CD14-positive monocyte (primary cell): ENCODE measurements around the gene RELL2. TPM values are rescaled to one million over a fixed set of nuclear protein-coding genes. Genes with fewer than 3 reads are reported as not detected.
A peak's percentile ranks its signal among the peaks of the same experiment; 100 is the strongest.

Source experiments
- DNase-seq, 3 donors: peaks; one replicate each; pipeline ENCODE4 v3.0.0-alpha.2; 2011 to 2022
- H2AFZ ChIP-seq: 2 replicates; pipeline ENCODE4 v1.6.0; 2012; ENCODE audit warnings: mild to moderate bottlenecking, low read depth, low read length, inconsistent platforms; ENCODE audit not compliant: insufficient read depth, poor library complexity, severe bottlenecking
- H3K27ac ChIP-seq, 2 donors: 1 replicate in 1 of 2; 2 replicates in 1 of 2; pipeline ENCODE4 v1.5.1; 2012 to 2013; ENCODE audit warnings: low read length in 2 of 2, control low read depth in 1 of 2, inconsistent platforms in 1 of 2, low read depth in 1 of 2, mild to moderate bottlenecking in 1 of 2
- H3K27me3 ChIP-seq, 2 donors: one replicate each; pipeline versions ENCODE4 v1.6.0 to v1.6.1; 2011 to 2013; ENCODE audit warnings: low read length in 2 of 2; ENCODE audit not compliant: control insufficient read depth in 2 of 2, insufficient read depth in 2 of 2
- H3K36me3 ChIP-seq, 2 donors: replicated peaks in 1 of 2; 1 replicate in 1 of 2; 2 replicates in 1 of 2; pipeline versions ENCODE4 v1.5.1 to v1.6.1; 2012 to 2013; ENCODE audit warnings: low read length in 2 of 2, control low read depth in 1 of 2, inconsistent platforms in 1 of 2, mild to moderate bottlenecking in 1 of 2; ENCODE audit not compliant: insufficient read depth in 2 of 2, control insufficient read depth in 1 of 2
- H3K4me1 ChIP-seq, 2 donors: 1 replicate in 1 of 2; 2 replicates in 1 of 2; pipeline versions ENCODE4 v1.5.1 to v1.6.1; 2012 to 2013; ENCODE audit warnings: low read length in 2 of 2, control low read depth in 1 of 2, inconsistent platforms in 1 of 2, mild to moderate bottlenecking in 1 of 2, moderate library complexity in 1 of 2; ENCODE audit not compliant: insufficient read depth in 2 of 2, control insufficient read depth in 1 of 2
- H3K4me2 ChIP-seq: replicated peaks from 2 replicates; pipeline ENCODE3; 2012; ENCODE audit warnings: low read length, moderate library complexity, mild to moderate bottlenecking; ENCODE audit not compliant: poor library complexity, severe bottlenecking; ENCODE audit errors: extremely low read depth
- H3K4me3 ChIP-seq, 3 experiments: fragments of 200-600 bp in 1 of 3; sonication (generic) in 1 of 3; replicated peaks in 1 of 3; 1 replicate in 2 of 3; 2 replicates in 1 of 3; pipeline ENCODE4 v1.5.1; 2011 to 2013; ENCODE audit warnings: low read length in 3 of 3, mild to moderate bottlenecking in 3 of 3, control low read depth in 2 of 3, low read depth in 2 of 3, inconsistent platforms in 1 of 3, moderate library complexity in 1 of 3
- H3K79me2 ChIP-seq: 2 replicates; pipeline ENCODE4 v1.6.0; 2012; ENCODE audit warnings: mild to moderate bottlenecking, control low read depth, inconsistent platforms, low read length, moderate library complexity; ENCODE audit not compliant: insufficient read depth
- H3K9ac ChIP-seq: 2 replicates; pipeline ENCODE4 v1.6.0; 2017; ENCODE audit warnings: low read length, mild to moderate bottlenecking; ENCODE audit not compliant: insufficient read depth, poor library complexity, severe bottlenecking
- H3K9me3 ChIP-seq, 2 donors: replicated peaks in 1 of 2; 1 replicate in 1 of 2; 2 replicates in 1 of 2; pipeline versions ENCODE4 v1.5.1 to v1.6.1; 2012 to 2013; ENCODE audit warnings: low read length in 2 of 2, control low read depth in 1 of 2; ENCODE audit not compliant: control insufficient read depth in 1 of 2, insufficient read depth in 1 of 2
- H4K20me1 ChIP-seq: 2 replicates; pipeline ENCODE4 v1.6.0; 2012; ENCODE audit warnings: mild to moderate bottlenecking, low read length, control low read depth, moderate library complexity; ENCODE audit not compliant: insufficient read depth
- H3K27ac Mint-ChIP-seq, 7 donors: one replicate each; pipeline ENCODE4 v1.8.0; 2020; ENCODE audit warnings: mild to moderate bottlenecking in 7 of 7, mixed read lengths in 7 of 7, moderate library complexity in 6 of 7, inconsistent platforms in 2 of 7
- H3K27me3 Mint-ChIP-seq, 3 donors: one replicate each; pipeline ENCODE4 v1.8.0; 2021 to 2022; ENCODE audit warnings: low read depth in 3 of 3, mild to moderate bottlenecking in 3 of 3, mixed read lengths in 3 of 3, moderate library complexity in 3 of 3, inconsistent platforms in 1 of 3
- H3K36me3 Mint-ChIP-seq, 2 donors: one replicate each; pipeline ENCODE4 v1.8.0; 2020; ENCODE audit warnings: mixed read lengths in 2 of 2, inconsistent platforms in 1 of 2, mild to moderate bottlenecking in 1 of 2
- H3K4me1 Mint-ChIP-seq: one replicate; pipeline ENCODE4 v1.8.0; 2020; ENCODE audit warnings: mild to moderate bottlenecking, mixed read lengths
- H3K4me3 Mint-ChIP-seq, 2 donors: one replicate each; pipeline ENCODE4 v1.8.0; 2020; ENCODE audit warnings: mild to moderate bottlenecking in 2 of 2, mixed read lengths in 2 of 2, moderate library complexity in 1 of 2
- H3K9me3 Mint-ChIP-seq, 7 donors: one replicate each; pipeline ENCODE4 v1.8.0; 2020 to 2022; ENCODE audit warnings: mixed read lengths in 7 of 7, mild to moderate bottlenecking in 6 of 7, moderate library complexity in 6 of 7, inconsistent platforms in 2 of 7
- CTCF ChIP-seq: fragments of 200-600 bp; IDR thresholded peaks from one replicate; pipeline ENCODE4 v1.8.0; 2022; ENCODE audit warnings: antibody characterized with exemption, mild to moderate bottlenecking
- WGBS: methylation state at CpG from one replicate; pipeline ENCODE4 v1.1.5; 2013; ENCODE audit warnings: missing lambda C conversion rate; ENCODE audit not compliant: insufficient coverage; 5-methylcytosine and 5-hydroxymethylcytosine counted together
- intact Hi-C, 2 donors: fragments of 100-400 bp; cut with micrococcal nuclease; formaldehyde crosslinking; loops; one replicate each; pipeline versions ENCODE4 v1.15.0 to v1.15.1; 2023
- polyA plus RNA-seq, 3 donors: library from polyadenylated mRNA; depleted of rRNA in 1 of 3; unstranded in 2 of 3; stranded (reverse) in 1 of 3; fragments of 300-500 nt in 2 of 3; fragments of >200 nt in 1 of 3; fragmentation: Illumina TruSeq in 2 of 3; gene quantifications; 1 replicate in 2 of 3; 2 replicates in 1 of 3; pipeline ENCODE4 v1.2.3, GENCODE V29; 2012 to 2021

RELL2 gene
- polyA plus RNA-seq, 3 donors: 1.0 to 17.3 (median 1.3) TPM

GRCh38 chr5:141597814-141598213 is 39.0 kb upstream of the RELL2 start:
- 100% methylated on average over 2 of the region's 2 CpGs for WGBS
- no peak overlapping the region for H3K9ac ChIP-seq

More at GRCh38 chr5:141597814-141598213, 39.0 kb upstream of the RELL2 start:
- Histone ChIP-seq H3K9me3 (peaks cover 0 to 6% of the 10 kb centered on the region in 2 donors), H3K79me2 (peaks cover 100% of the 10 kb centered on the region), H3K4me2 (no peak overlapping the region), H3K27ac (peak overlapping the region in 1 of 2 donors; percentile 69), H4K20me1 (peaks cover 29% of the 10 kb centered on the region), H2AFZ (no peak overlapping the region), H3K27me3 (no peaks in the 10 kb centered on the region), H3K36me3 (peaks cover 6 to 26% of the 10 kb centered on the region in 2 donors), H3K4me1 (peaks cover 56 to 66% of the 10 kb centered on the region in 2 donors), H3K4me3 (no peak overlapping the region)
- DNase-seq: no peak
- Mint-ChIP-seq H3K27ac (peak overlapping the region; percentile 83 to 94 (median 89)), H3K9me3 (peaks cover 9 to 14% (median 10%) of the 10 kb centered on the region in 7 donors), H3K4me1 (peaks cover 58% of the 10 kb centered on the region), H3K27me3 (no peaks in the 10 kb centered on the region), H3K36me3 (peaks cover 36 to 43% of the 10 kb centered on the region in 2 donors), H3K4me3 (no peak overlapping the region)
- no peak for TF ChIP-seq CTCF
- intact Hi-C loops: no loop called here
